ENCODE measurements around the gene OR2V2.
A peak's percentile ranks its signal among the peaks of the same experiment; 100 is the strongest.

OR2V2 gene

DNA sequence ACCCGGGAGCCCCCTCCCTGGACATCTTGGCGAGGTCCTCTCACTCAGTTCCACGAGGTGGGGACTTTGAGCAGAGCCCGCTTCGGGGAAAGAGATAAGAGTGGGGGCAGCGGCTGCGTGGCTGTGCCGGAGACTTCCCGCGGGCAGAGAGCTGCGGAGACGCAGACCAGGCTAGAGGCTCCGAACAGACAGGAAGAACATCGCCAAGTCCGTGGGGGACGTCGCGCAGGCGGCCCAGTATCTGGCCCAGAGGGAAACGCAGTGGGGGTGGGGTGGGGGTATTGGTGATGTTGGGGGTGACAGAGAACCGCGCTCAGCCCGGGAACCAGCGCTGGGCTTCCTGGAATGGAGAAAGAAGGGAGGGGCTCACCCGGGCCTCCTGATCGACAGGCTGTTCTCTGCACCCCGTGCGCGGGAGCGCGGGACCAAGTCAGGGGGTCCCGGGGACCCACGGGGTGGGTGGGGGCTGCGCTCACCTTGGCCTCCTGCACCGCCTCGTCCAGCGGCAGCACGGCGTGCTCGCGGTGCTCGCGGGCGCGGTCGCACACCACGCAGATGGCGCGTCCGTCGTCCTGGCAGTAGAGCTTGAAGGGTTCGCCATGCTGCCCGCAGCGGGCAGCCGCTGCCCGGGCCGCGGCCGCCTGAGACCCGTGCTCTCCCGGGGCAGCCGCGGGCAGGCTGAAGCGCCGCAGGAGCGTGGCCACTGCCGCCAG, 56.9 kb downstream of the OR2V2 start:
- FAIRE-seq, result no peak
- DNase-seq (ENCODE audit: insufficient read length, low spot score), result no peak
- no peak for TF ChIP-seq POLR2A (IDR thresholded peaks at IDR 0.05; ENCODE audit: low read depth, low read length)

DNA sequence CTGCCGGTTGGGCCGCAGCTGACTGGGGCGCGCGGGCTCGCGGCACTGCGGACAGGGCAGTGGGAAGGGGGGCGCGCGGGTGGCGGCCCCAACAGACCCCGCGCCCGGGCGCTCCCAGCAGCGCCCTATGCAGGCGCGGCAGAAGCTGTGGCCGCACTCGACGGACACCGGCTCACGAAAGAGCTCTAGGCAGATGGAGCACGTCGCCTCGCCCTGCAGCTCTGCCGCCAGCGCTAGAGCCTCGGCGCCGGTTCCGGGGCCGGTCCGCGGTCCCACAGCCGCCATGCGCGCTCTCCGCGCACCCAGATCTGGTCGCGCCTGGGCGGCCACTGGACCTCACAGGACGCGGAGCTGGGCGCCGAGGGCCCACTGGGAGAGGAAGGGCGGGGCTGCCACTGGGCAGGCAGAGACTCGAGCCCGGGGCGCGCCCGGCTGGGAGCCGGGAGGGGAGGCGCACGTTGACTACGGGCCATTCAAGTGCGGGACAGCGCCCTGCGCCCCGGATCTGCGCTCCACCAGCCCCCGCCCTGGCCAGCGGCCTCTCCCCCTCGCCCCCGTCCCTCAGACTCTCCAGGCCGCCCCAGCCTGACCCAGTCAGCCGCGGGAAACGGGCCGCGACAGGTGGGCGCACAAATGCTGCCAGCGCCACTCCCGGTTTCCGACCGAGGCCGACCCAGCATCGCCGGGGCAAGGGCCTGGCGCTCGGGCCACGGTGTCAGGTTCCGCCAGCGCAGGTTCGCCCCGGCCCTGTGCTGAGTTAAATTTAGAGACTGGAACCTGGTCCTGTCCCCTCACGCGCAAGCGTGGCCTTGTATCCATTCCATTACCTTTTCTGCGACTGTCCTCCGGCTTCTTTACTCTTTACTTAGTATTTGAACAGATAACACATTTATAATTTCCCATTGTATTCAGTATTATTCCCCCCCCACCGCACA, 57.7 kb downstream of the OR2V2 start, which contains the start of gene TRIM7:
TSS of gene TRIM7 (minus strand) at position 371 of the 935 bp plus-strand sequence. CDS start at position 285, 86 bp downstream.
- DNase-seq (ENCODE audit: insufficient read length, low spot score), result peak; percentile 49
- FAIRE-seq, result no peak
- TF ChIP-seq POLR2A (IDR thresholded peaks at IDR 0.05; ENCODE audit: low read depth, low read length), result peak; percentile 58

DNA sequence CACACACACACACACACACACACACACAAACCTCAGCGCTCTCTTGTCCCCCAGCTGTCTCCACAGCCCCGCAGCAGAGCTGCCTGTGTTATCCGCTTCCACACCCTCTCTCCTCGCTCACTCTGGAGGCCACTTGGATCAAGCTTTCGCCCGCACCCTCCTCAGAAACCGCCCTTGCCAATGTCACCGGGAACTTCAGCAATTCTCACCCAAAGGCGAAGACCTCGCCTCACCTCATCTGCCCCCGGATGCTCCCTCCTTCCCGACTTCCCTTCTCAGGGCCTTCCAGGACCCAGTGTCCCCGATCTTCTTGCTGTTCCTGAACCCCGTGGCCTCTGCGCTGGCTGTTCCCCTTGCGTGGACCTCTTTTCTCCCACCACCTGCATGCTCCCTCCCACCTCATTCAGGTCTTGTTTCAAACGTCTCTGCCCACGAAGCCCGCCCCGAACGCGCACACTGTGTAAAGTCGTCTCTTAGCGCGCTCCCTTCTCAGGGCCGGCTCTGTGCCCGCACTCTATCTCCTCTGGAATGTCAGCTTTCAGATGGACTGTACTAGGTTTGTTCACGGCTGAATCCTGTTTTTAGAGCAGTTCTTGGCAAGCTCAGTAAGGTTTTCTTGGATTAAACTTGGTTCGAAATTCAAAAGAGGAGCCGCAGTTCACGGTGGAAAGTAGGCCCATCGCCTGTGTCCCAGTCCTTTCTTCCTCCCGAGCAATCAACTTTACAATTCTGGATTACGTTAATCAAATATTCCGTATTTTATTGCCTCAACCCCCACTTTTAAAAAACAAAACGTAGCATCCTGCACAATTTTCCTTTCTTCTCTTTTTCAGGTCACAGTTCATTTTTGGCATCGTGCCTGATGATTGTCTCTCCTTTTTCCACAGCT, 58.6 kb downstream of the OR2V2 start:
- no peak for TF ChIP-seq POLR2A (IDR thresholded peaks at IDR 0.05; ENCODE audit: low read depth, low read length)
- no peak for FAIRE-seq
- no peak for DNase-seq (ENCODE audit: insufficient read length, low spot score)

DNA sequence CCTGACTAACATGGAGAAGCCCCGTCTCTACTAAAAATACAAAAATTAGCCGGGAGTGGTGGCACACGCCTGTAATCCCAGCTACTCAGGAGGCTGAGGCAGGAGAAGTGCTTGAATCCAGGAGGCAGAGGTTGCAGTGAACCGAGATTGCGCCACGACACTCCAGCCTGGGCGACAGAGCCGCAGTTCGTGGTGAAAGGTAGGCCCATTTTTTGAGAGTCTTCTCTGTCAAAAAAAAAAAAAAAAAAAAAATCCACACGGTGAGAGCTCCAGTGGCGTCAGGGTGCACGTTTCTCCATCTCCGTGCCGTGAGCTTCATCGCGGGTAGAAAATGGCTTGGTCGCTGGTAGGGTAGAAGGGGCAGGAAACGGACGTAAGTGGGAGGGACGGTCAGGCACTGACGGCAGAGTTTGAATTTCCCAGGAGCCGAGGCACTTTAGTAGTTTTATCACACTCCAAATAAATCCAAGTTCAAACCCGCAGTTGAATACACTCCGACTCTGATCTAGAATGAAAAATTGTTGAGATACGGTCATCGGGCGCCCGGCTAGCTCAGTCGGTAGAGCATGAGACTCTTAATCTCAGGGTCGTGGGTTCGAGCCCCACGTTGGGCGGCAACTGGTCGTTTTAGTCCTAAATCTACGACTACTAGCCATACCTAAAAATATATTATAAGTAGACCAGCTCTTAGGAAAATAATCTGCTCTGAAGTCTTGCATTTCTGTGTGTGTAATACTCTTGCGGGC, 60.0 kb downstream of the OR2V2 start:
- DNase-seq (ENCODE audit: insufficient read length, low spot score) (peak; percentile 58), FAIRE-seq (no peak)
- TF ChIP-seq POLR2A (IDR thresholded peaks at IDR 0.05; ENCODE audit: low read depth, low read length), result peak; percentile 21; the same call in 1 of the 2 replicates

DNA sequence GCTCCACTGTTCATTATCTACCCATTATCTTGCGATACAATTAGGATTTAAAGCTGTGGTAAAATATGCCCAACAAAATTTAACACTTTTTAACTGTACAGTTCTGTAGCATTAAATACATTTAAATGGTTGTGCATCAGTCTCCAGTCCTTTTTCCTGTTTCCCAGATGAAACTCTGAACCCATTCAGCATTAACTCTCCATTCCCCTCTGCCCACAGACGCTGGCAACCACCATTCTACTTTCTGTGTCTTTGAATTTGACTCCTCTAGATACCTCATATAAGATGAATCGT, 60.5 kb downstream of the OR2V2 start:
- no peak for TF ChIP-seq POLR2A (IDR thresholded peaks at IDR 0.05; ENCODE audit: low read depth, low read length)
- no peak for FAIRE-seq
- DNase-seq (ENCODE audit: insufficient read length, low spot score), result no peak
